Right lobe of liver (tissue), 6 donors: ENCODE results near the gene PRR5. TPM values are rescaled to one million over a fixed set of nuclear protein-coding genes. Genes with fewer than 3 reads are reported as not detected.

Experiments used
- ATAC-seq, 4 donors: fragments of 200-7000 bp; cut with Tn5 transposase; one replicate each; pipeline ENCODE4 v1.9.1; 2020; ENCODE audit warnings: mild to moderate bottlenecking in 4 of 4, moderate library complexity in 4 of 4
- DNase-seq, 3 donors: peaks; one replicate each; pipeline ENCODE4 v3.0.0-alpha.2; 2020
- H3K27ac ChIP-seq, 3 donors: fragments of 200-600 bp; one replicate each; pipeline ENCODE4 v1.8.0; 2022
- H3K27me3 ChIP-seq, 2 donors: fragments of 200-600 bp; one replicate each; pipeline ENCODE4 v1.8.0; 2022
- H3K36me3 ChIP-seq, 4 donors: fragments of 200-600 bp; sonication (generic) in 1 of 4; one replicate each; pipeline versions ENCODE4 v1.5.1 to v1.8.0; 2017 to 2022; ENCODE audit warnings: control low read depth in 1 of 4
- H3K4me1 ChIP-seq, 4 donors: fragments of 200-600 bp; sonication (generic) in 1 of 4; one replicate each; pipeline versions ENCODE4 v1.5.1 to v1.8.0; 2017 to 2022; ENCODE audit warnings: control low read depth in 1 of 4
- H3K4me3 ChIP-seq, 3 donors: fragments of 200-600 bp; one replicate each; pipeline ENCODE4 v1.8.0; 2022
- H3K9me3 ChIP-seq, 4 donors: fragments of 200-600 bp; sonication (generic) in 1 of 4; one replicate each; pipeline versions ENCODE4 v1.5.1 to v1.8.0; 2017 to 2022; ENCODE audit warnings: control low read depth in 1 of 4
- POLR2A ChIP-seq: fragments of 450-650 bp; IDR thresholded peaks from one replicate; pipeline ENCODE4 v1.6.1; 2017; ENCODE audit warnings: antibody characterized with exemption, mild to moderate bottlenecking
- WGBS: methylation state at CpG from one replicate; pipeline ENCODE4 v1.1.6; 2018; ENCODE audit warnings: low coverage, low lambda C conversion rate; ENCODE audit not compliant: insufficient coverage; ENCODE audit errors: missing lambda C conversion rate; 5-methylcytosine and 5-hydroxymethylcytosine counted together
- intact Hi-C, 2 donors: fragments of 100-400 bp; cut with DNase I; formaldehyde crosslinking; loops; one replicate each; pipeline versions ENCODE4 v1.11.2 to v1.14.1; 2022
- total RNA-seq, 6 experiments: library from RNA; depleted of rRNA in 2 of 6; stranded (reverse); fragments of >200 nt in 2 of 6; fragmentation: NEBNext Ultra II Directional in 3 of 6; extraction: Animal tissue kit (Norgen Biotek cat#: 25700) in 3 of 6; gene quantifications; one replicate each; pipeline versions ENCODE4 v1.1.0 to v1.2.4, GENCODE V29; 2016 to 2023
- TF ChIP-seq, protein P1 (sequence below), 4 donors: fragments of 200-600 bp in 3 of 4; fragments of 450-650 bp in 1 of 4; IDR thresholded peaks; one replicate each; pipeline versions ENCODE4 v1.5.1 to v1.8.0; 2016 to 2022; ENCODE audit warnings: antibody characterized with exemption in 4 of 4, mild to moderate bottlenecking in 2 of 4
- donor health status: DM: no; HTN: yes; CAD: no.
- donor health status: DM: no; HTN: no; CAD: no.
- donor health status: DM: no; HTN: no; CAD: no.
- donor health status: DM: no; HTN: yes; CAD: no.
- donor health status: DM: no; HTN: yes; CAD: no.

The PRR5 gene
- total RNA-seq, 6 experiments from 2014 or later = 14.1 to 25.3 (median 20.2) TPM

- H3K27ac ChIP-seq = no peak overlapping the region
- no peak overlapping the region for H3K4me3 ChIP-seq
- ATAC-seq (no peak), DNase-seq (peak in 2 of 3 donors; percentile 19 to 45)
- no peaks in the 10 kb centered on the region for H3K9me3 ChIP-seq
- H3K4me1 ChIP-seq = peaks cover 0 to 3% (median 0%) of the 10 kb centered on the region in 4 donors
- 76% methylated on average over 5 of the region's 14 CpGs for WGBS
- no peaks in the 10 kb centered on the region for H3K27me3 ChIP-seq
- intact Hi-C loops = no loop called here
- no peak for TF ChIP-seq POLR2A
- TF ChIP-seq, protein P1, sequence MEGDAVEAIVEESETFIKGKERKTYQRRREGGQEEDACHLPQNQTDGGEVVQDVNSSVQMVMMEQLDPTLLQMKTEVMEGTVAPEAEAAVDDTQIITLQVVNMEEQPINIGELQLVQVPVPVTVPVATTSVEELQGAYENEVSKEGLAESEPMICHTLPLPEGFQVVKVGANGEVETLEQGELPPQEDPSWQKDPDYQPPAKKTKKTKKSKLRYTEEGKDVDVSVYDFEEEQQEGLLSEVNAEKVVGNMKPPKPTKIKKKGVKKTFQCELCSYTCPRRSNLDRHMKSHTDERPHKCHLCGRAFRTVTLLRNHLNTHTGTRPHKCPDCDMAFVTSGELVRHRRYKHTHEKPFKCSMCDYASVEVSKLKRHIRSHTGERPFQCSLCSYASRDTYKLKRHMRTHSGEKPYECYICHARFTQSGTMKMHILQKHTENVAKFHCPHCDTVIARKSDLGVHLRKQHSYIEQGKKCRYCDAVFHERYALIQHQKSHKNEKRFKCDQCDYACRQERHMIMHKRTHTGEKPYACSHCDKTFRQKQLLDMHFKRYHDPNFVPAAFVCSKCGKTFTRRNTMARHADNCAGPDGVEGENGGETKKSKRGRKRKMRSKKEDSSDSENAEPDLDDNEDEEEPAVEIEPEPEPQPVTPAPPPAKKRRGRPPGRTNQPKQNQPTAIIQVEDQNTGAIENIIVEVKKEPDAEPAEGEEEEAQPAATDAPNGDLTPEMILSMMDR (IDR thresholded peaks at IDR 0.05) = no peak
- peaks cover 0 to 11% (median 3%) of the 10 kb centered on the region in 4 donors for H3K36me3 ChIP-seq
Observed at GRCh38 chr22:44730022-44730393, 28.0 kb downstream of the PRR5 start.

DNA sequence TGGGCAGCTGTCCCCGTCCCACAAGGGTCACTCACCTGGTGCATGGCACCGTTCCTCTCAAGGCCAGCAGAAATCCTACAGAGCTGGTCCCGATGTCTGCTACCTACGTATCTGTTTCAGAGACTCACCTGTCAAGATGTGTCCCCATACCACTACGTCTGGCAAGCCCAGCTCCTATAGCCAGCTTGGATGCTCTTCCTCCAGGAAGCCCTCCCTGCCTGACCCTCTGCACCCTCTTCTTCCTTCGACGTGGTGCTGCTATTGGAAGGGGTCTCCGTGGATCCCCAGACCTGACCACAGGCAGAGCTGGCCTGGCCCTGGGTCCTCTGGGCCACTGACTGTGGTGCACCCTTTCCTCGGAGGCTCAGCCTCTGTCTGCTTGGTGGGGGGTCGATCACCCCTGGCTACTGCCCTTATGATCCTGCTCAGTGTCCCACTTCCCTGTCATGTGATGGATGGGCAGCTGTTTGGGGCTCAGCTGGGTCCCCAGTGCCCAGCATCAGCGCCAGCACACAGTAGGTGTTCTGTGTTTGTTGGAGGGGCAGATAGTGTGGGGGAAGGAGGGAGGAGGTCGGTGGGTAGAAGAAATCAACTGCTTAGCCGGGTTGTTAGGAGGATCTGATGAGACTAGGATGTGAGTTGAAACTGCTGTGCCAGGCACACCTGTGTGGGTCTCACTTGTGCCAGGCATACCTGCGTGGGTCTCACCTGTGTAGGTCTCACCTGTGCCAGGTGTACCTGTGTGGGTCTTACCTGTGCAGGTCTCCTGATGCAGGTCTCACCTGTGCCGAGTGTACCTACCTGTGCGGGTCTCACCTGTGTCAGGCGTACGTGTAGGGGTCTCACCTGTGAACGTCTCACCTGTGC is 28.7 kb downstream of the PRR5 start:
- ATAC-seq = no peak
- peaks cover 0 to 11% (median 3%) of the 10 kb centered on the region in 4 donors for H3K36me3 ChIP-seq
- H3K4me3 ChIP-seq = no peak overlapping the region
- DNase-seq = peak in 2 of 3 donors; percentile 8 to 42
- TF ChIP-seq, protein P1 (IDR thresholded peaks at IDR 0.05) = no peak
- no peak for TF ChIP-seq POLR2A
- intact Hi-C loops = no loop called here
- H3K27me3 ChIP-seq = no peaks in the 10 kb centered on the region
- WGBS = 73% methylated on average over 13 of the region's 19 CpGs
- H3K4me1 ChIP-seq = peaks cover 0 to 3% (median 0%) of the 10 kb centered on the region in 4 donors
- no peak overlapping the region for H3K27ac ChIP-seq
- H3K9me3 ChIP-seq = no peaks in the 10 kb centered on the region

GRCh38 chr22:44731357-44731970 is 29.5 kb downstream of the PRR5 start:
- Histone ChIP-seq H3K4me1 (peaks cover 0 to 3% (median 0%) of the 10 kb centered on the region in 4 donors), H3K4me3 (no peak overlapping the region), H3K36me3 (peaks cover 0 to 6% (median 2%) of the 10 kb centered on the region in 4 donors), H3K27me3 (no peaks in the 10 kb centered on the region), H3K27ac (no peak overlapping the region), H3K9me3 (no peaks in the 10 kb centered on the region)
- ATAC-seq (no peak), DNase-seq (peak; percentile 16 to 42 (median 39))
- WGBS = 40% methylated on average over 1 of the region's 7 CpGs
- intact Hi-C loops = no loop called here
- TF ChIP-seq, protein P1 (IDR thresholded peaks at IDR 0.05) = no peak
- no peak for TF ChIP-seq POLR2A

DNA sequence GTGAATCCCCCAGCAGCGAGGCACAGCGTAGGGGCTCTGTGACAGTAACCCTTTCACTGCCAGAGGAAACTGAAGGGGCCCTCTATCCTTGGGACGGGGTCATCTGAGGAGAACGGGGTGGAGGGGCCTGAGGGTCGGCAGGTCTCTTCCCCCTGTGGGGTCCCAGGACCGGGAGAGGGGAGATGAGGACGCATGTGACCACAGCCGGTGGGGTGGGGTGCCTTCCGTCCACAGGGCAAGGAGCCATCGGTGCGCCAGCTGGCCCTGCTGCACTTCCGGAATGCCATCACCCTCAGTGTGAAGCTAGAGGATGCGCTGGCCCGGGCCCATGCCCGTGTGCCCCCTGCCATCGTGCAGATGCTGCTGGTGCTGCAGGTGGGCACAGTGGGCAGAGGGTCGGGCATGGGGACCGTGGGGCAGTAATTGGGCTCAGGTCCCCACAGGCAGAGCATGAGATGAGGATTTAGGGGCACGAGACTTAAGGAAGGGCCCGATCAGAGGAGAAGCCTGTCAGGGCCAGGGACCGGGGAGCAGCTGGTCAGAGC is 30.1 kb downstream of the PRR5 start:
- Histone ChIP-seq H3K27me3 (no peaks in the 10 kb centered on the region), H3K36me3 (peaks cover 0 to 6% (median 0%) of the 10 kb centered on the region in 4 donors), H3K4me1 (peaks cover 0 to 3% (median 0%) of the 10 kb centered on the region in 4 donors), H3K27ac (no peak overlapping the region), H3K9me3 (no peaks in the 10 kb centered on the region), H3K4me3 (no peak overlapping the region)
- DNase-seq (peak; percentile 17 to 42 (median 39)), ATAC-seq (no peak)
- intact Hi-C loops = no loop called here
- TF ChIP-seq, protein P1 (IDR thresholded peaks at IDR 0.05) = no peak
- 100% methylated on average over 2 of the region's 21 CpGs for WGBS
